Measurements from ENCODE around the gene TRIM49D2. TPM values are rescaled to one million over a fixed set of nuclear protein-coding genes. Genes with fewer than 3 reads are reported as not detected.
"Not testable (repeated sequence)": the region's sequence is repeated elsewhere in the genome, so short reads cannot be mapped to it uniquely, and the experiment has no call there.

TRIM49D2 gene, protein sequence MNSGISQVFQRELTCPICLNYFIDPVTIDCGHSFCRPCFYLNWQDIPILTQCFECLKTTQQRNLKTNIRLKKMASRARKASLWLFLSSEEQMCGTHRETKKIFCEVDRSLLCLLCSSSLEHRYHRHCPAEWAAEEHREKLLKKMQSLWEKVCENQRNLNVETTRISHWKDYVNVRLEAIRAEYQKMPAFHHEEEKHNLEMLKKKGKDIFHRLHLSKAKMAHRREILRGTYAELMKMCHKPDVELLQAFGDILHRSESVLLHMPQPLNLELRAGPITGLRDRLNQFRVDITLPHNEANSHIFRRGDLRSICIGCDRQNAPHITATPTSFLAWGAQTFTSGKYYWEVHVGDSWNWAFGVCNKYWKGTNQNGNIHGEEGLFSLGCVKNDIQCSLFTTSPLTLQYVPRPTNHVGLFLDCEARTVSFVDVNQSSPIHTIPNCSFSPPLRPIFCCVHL
- total RNA-seq (2021; fragmentation: NEBNext Ultra II Directional; extraction: Animal tissue kit (Norgen Biotek cat#: 25700)) (not detected in 2 replicates), polyA plus RNA-seq (2011; rRNA removed) (not detected in 2 replicates), polyA minus RNA-seq (2011; rRNA and poly(A)+ RNA removed) (not detected in 2 replicates)
- not detected for polyA plus RNA-seq (2011; cell fraction: cytosol; rRNA removed)
- polyA plus RNA-seq (2011; cell fraction: nucleus; rRNA removed), result not detected
- polyA plus RNA-seq (2012, experiment 1 of 2), result not detected in 4 replicates
- not detected for polyA plus RNA-seq (2012, experiment 2 of 2)
- not detected for polyA plus RNA-seq (2013, experiment 1 of 2)
- not detected for polyA plus RNA-seq (2013, experiment 2 of 2)
- polyA minus RNA-seq (2011; cell fraction: cytosol; rRNA and poly(A)+ RNA removed), result not detected
- polyA minus RNA-seq (2011; cell fraction: nucleus; rRNA and poly(A)+ RNA removed), result not detected
- long read RNA-seq, experiment 1, result 0 reads
- long read RNA-seq, experiment 2, result 0 reads

DNA sequence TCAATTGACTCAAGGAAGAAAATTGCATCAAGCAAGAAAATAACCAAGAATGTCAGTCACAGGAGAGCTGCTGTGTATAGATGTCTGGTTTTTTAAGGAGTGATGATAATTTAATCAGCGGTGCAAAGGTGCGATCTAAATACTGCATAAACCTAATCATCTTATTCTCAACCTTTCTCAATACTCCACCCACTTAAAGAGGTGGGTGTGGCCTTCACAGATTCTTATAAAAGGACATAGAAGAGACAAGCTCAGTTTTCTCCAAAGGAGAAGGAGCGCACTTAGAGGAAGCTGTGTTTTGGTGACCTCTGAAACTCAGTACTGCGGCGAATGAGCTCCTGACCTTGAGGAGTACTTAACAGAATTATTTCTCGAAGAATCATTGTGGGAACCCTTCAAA is at the start of gene TRIM49D2:
TRIM49D2 (plus strand) TSS at position 301 of the 400 bp plus-strand sequence. CDS start 2,698 bp downstream, outside the sequence.
- H2AK5ac ChIP-seq (ENCODE audit: low read depth, low read length); H3K56ac ChIP-seq (replicated peaks; ENCODE audit: insufficient read length, low read depth, low read length); H3K79me2 ChIP-seq (ENCODE audit: control insufficient read depth in 1 of 2, insufficient read depth in 2 of 2, low read length in 2 of 2); H3K79me1 ChIP-seq (ENCODE audit: low read depth, low read length); H2BK15ac ChIP-seq (ENCODE audit: low read length); H3K27ac ChIP-seq (ENCODE audit: low read depth, low read length); H3K36me3 ChIP-seq (ENCODE audit: control insufficient read depth in 2 of 4, insufficient read depth in 4 of 4, low read length in 3 of 4); FAIRE-seq; H2BK120ac ChIP-seq (replicated peaks; ENCODE audit: low read depth, low read length); H2BK20ac ChIP-seq (ENCODE audit: low read length); H3K27me3 ChIP-seq (replicated peaks in 1 of 4; ENCODE audit: control insufficient read depth in 3 of 4, extremely low read depth in 1 of 4, insufficient read depth in 3 of 4, low read length in 3 of 4); H3K4me2 ChIP-seq (ENCODE audit: insufficient read depth in 1 of 2, low read depth in 2 of 2, low read length in 2 of 2); H4K8ac ChIP-seq (ENCODE audit: extremely low read depth, insufficient read depth, low read length); H3K14ac ChIP-seq (ENCODE audit: insufficient read length); POLR2A ChIA-PET (ENCODE audit: partially characterized antibody); DNase-seq (ENCODE audit: low read depth in 1 of 2, low spot score in 2 of 2); H3K4me3 ChIP-seq (ENCODE audit: extremely low read depth in 1 of 4, insufficient read depth in 2 of 4, low read depth in 3 of 4, low read length in 4 of 4); H2AFZ ChIP-seq (ENCODE audit: low read length); H2BK5ac ChIP-seq (ENCODE audit: low read depth, low read length); H3K9me3 ChIP-seq (ENCODE audit: insufficient read depth in 2 of 2, low read depth in 1 of 2, low read length in 1 of 2); H3K9ac ChIP-seq (replicated peaks in 1 of 4; ENCODE audit: extremely low read depth in 1 of 4, low read depth in 3 of 4, low read length in 3 of 4); H4K91ac ChIP-seq (replicated peaks; ENCODE audit: insufficient read length, low read length); H4K20me1 ChIP-seq (replicated peaks in 1 of 2; ENCODE audit: control insufficient read depth in 1 of 2, insufficient read depth in 2 of 2, low read length in 2 of 2); H3K4me1 ChIP-seq (replicated peaks in 1 of 4; ENCODE audit: control insufficient read depth in 3 of 4, insufficient read depth in 4 of 4, low read length in 3 of 4); H3K23ac ChIP-seq (ENCODE audit: insufficient read length); H4K5ac ChIP-seq (ENCODE audit: insufficient read length, low read depth, low read length); CTCF ChIA-PET (ENCODE audit: partially characterized antibody); H3K23me2 ChIP-seq (ENCODE audit: low read depth, low read length); H2BK12ac ChIP-seq (ENCODE audit: low read depth, low read length); H3K18ac ChIP-seq (ENCODE audit: extremely low read depth, low read length); H3K4ac ChIP-seq (replicated peaks; ENCODE audit: insufficient read length, low read depth, low read length): not testable (repeated sequence)
- WGBS, 2 experiments (ENCODE audit: extremely low coverage in 1 of 2, insufficient coverage in 1 of 2, insufficient read length in 1 of 2, insufficient replicate concordance in 2 of 2, low coverage in 1 of 2, low lambda C conversion rate in 2 of 2, missing lambda C conversion rate in 1 of 2), result 95% methylated on average over 2 of the region's 6 CpGs; no CpG with 5 or more reads in 1 of the 2 experiments

Data from H1 (cell line).